Measurements from ENCODE around the gene ANKRD17.

DNA sequence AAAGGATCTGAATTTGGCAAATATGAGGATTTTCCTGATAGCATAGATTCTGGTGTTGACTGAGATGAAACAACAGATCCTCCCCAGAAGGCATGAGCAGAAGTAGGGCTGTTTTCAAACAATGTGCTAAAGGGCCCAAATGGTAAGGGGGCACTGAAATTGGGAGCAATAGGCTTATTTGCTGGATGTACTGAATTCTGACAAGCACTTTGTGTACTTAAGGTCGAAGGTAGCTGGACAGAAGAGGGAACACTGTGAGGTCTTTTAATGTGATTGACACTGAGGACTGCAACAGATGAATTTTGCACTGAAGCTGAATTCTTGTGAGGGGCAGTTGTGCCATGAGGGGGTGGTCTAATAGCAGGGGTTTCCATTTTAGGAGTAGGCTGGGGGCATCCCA, 167.9 kb downstream of the ANKRD17 start:
- TF ChIP-seq, protein P1, sequence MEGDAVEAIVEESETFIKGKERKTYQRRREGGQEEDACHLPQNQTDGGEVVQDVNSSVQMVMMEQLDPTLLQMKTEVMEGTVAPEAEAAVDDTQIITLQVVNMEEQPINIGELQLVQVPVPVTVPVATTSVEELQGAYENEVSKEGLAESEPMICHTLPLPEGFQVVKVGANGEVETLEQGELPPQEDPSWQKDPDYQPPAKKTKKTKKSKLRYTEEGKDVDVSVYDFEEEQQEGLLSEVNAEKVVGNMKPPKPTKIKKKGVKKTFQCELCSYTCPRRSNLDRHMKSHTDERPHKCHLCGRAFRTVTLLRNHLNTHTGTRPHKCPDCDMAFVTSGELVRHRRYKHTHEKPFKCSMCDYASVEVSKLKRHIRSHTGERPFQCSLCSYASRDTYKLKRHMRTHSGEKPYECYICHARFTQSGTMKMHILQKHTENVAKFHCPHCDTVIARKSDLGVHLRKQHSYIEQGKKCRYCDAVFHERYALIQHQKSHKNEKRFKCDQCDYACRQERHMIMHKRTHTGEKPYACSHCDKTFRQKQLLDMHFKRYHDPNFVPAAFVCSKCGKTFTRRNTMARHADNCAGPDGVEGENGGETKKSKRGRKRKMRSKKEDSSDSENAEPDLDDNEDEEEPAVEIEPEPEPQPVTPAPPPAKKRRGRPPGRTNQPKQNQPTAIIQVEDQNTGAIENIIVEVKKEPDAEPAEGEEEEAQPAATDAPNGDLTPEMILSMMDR (IDR thresholded peaks at IDR 0.05; ENCODE audit: low read depth, low read length): no peak
- TF ChIP-seq POLR2A (IDR thresholded peaks at IDR 0.05; ENCODE audit: extremely low read depth, insufficient read length): no peak
- TF ChIP-seq, protein P2, sequence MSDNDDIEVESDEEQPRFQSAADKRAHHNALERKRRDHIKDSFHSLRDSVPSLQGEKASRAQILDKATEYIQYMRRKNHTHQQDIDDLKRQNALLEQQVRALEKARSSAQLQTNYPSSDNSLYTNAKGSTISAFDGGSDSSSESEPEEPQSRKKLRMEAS (IDR thresholded peaks at IDR 0.05; ENCODE audit: low read depth, low read length): no peak
